ENCODE measurements around the gene NBDY. TPM values are rescaled to one million over a fixed set of nuclear protein-coding genes. Genes with fewer than 3 reads are reported as not detected.
A peak's percentile ranks its signal among the peaks of the same experiment; 100 is the strongest.

The NBDY gene
- total and polyA plus RNA-seq, 4 donors: 11.8 to 43.2 (median 22.7) TPM

DNA sequence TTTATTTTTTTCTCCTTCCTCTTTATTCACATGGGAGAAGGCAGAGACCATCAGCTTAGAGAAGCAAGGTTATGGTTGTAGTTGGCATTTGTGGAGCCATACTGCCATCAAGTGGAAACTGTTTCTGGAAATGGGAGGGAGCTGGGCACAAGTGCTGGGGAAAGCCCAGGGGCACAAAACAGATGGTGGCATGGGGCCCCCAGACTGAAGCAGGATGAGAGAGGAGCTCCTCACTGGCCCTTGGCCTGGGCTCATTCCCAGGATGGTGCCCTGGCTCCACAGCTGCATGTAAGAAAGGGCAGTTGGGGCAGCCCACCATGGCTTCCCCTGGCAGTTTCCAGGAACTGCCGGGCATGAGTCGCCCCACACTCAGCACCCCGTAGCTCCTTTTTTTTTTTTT, 59.2 kb downstream of the NBDY start:
- Histone ChIP-seq H3K9ac (ENCODE audit: insufficient read depth in 1 of 2, low read length in 2 of 2) (no peak overlapping the region), H3K27ac (ENCODE audit: low read depth in 1 of 2, low read length in 1 of 2) (no peak overlapping the region), H3K4me1 (ENCODE audit: control insufficient read depth in 5 of 5, insufficient read depth in 5 of 5, low read length in 5 of 5) (peaks cover 0 to 4% (median 0%) of the 10 kb centered on the region in 5 donors), H3K9me3 (ENCODE audit: control insufficient read depth in 4 of 4, insufficient read depth in 3 of 4, low read length in 3 of 4) (no peaks in the 10 kb centered on the region), H3K4me3 (no peak overlapping the region), H3K36me3 (ENCODE audit: control insufficient read depth in 4 of 4, insufficient read depth in 4 of 4, low read length in 4 of 4) (peaks cover 0 to 4% (median under 1%) of the 10 kb centered on the region in 4 donors), H3K27me3 (ENCODE audit: control insufficient read depth in 3 of 3, insufficient read depth in 3 of 3, low read length in 2 of 3) (peaks cover 0 to 2% (median 0%) of the 10 kb centered on the region in 3 donors)
- 10 to 40% methylated on average over 3 of the region's 3 CpGs for WGBS, 2 donors
- DNase-seq (peak in 2 of 3 donors; percentile 69 to 87), ATAC-seq (ENCODE audit: insufficient read depth, low FRiP score) (no peak)
- TF ChIP-seq, protein P1, sequence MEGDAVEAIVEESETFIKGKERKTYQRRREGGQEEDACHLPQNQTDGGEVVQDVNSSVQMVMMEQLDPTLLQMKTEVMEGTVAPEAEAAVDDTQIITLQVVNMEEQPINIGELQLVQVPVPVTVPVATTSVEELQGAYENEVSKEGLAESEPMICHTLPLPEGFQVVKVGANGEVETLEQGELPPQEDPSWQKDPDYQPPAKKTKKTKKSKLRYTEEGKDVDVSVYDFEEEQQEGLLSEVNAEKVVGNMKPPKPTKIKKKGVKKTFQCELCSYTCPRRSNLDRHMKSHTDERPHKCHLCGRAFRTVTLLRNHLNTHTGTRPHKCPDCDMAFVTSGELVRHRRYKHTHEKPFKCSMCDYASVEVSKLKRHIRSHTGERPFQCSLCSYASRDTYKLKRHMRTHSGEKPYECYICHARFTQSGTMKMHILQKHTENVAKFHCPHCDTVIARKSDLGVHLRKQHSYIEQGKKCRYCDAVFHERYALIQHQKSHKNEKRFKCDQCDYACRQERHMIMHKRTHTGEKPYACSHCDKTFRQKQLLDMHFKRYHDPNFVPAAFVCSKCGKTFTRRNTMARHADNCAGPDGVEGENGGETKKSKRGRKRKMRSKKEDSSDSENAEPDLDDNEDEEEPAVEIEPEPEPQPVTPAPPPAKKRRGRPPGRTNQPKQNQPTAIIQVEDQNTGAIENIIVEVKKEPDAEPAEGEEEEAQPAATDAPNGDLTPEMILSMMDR (IDR thresholded peaks at IDR 0.05; ENCODE audit: control extremely low read depth, extremely low read depth): peak; percentile 32

- no peaks in the 10 kb centered on the region for H3K9me3 ChIP-seq (ENCODE audit: control insufficient read depth in 4 of 4, insufficient read depth in 3 of 4, low read length in 3 of 4)
- DNase-seq: peak in 2 of 3 donors; percentile 71 to 87
- 54 to 97% methylated on average over 6 to 7 of the region's 7 CpGs for WGBS, 2 donors
- no peak overlapping the region for H3K4me3 ChIP-seq
- H3K27ac ChIP-seq (ENCODE audit: low read depth in 1 of 2, low read length in 1 of 2): no peak overlapping the region
- TF ChIP-seq, protein P1 (IDR thresholded peaks at IDR 0.05; ENCODE audit: control extremely low read depth, extremely low read depth): peak; percentile 68
- peaks cover 0 to 2% (median 0%) of the 10 kb centered on the region in 3 donors for H3K27me3 ChIP-seq (ENCODE audit: control insufficient read depth in 3 of 3, insufficient read depth in 3 of 3, low read length in 2 of 3)
- peaks cover 0 to 3% (median 0%) of the 10 kb centered on the region in 5 donors for H3K4me1 ChIP-seq (ENCODE audit: control insufficient read depth in 5 of 5, insufficient read depth in 5 of 5, low read length in 5 of 5)
- H3K36me3 ChIP-seq (ENCODE audit: control insufficient read depth in 4 of 4, insufficient read depth in 4 of 4, low read length in 4 of 4): peaks cover 0 to 4% (median under 1%) of the 10 kb centered on the region in 4 donors
- no peak overlapping the region for H3K9ac ChIP-seq (ENCODE audit: insufficient read depth in 1 of 2, low read length in 2 of 2)
- ATAC-seq (ENCODE audit: insufficient read depth, low FRiP score): no peak
Observed at GRCh38 chrX:56788717-56789122, 59.7 kb downstream of the NBDY start.

- TF ChIP-seq, protein P1 (IDR thresholded peaks at IDR 0.05; ENCODE audit: control extremely low read depth, extremely low read depth): no peak
- H3K9ac ChIP-seq (ENCODE audit: insufficient read depth in 1 of 2, low read length in 2 of 2): no peak overlapping the region
- no peak overlapping the region for H3K27ac ChIP-seq (ENCODE audit: low read depth in 1 of 2, low read length in 1 of 2)
- H3K27me3 ChIP-seq (ENCODE audit: control insufficient read depth in 3 of 3, insufficient read depth in 3 of 3, low read length in 2 of 3): peaks cover 0 to 2% (median 0%) of the 10 kb centered on the region in 3 donors
- peaks cover 0 to 4% (median under 1%) of the 10 kb centered on the region in 4 donors for H3K36me3 ChIP-seq (ENCODE audit: control insufficient read depth in 4 of 4, insufficient read depth in 4 of 4, low read length in 4 of 4)
- H3K9me3 ChIP-seq (ENCODE audit: control insufficient read depth in 4 of 4, insufficient read depth in 3 of 4, low read length in 3 of 4): no peaks in the 10 kb centered on the region
- no peak overlapping the region for H3K4me3 ChIP-seq
- ATAC-seq (ENCODE audit: insufficient read depth, low FRiP score): no peak
- no peaks in the 10 kb centered on the region for H3K4me1 ChIP-seq (ENCODE audit: control insufficient read depth in 5 of 5, insufficient read depth in 5 of 5, low read length in 5 of 5)
- WGBS, 2 donors: 81% methylated on average over 7 of the region's 7 CpGs
- DNase-seq: no peak
Observed at GRCh38 chrX:56789518-56790070, 60.6 kb downstream of the NBDY start.

All from lung (tissue), 12 donors.